ENCODE measurements around the gene SKA2.
A peak's percentile ranks its signal among the peaks of the same experiment; 100 is the strongest.
"Not testable (repeated sequence)": the region's sequence is repeated elsewhere in the genome, so short reads cannot be mapped to it uniquely, and the experiment has no call there.

SKA2 gene, protein sequence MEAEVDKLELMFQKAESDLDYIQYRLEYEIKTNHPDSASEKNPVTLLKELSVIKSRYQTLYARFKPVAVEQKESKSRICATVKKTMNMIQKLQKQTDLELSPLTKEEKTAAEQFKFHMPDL

DNA sequence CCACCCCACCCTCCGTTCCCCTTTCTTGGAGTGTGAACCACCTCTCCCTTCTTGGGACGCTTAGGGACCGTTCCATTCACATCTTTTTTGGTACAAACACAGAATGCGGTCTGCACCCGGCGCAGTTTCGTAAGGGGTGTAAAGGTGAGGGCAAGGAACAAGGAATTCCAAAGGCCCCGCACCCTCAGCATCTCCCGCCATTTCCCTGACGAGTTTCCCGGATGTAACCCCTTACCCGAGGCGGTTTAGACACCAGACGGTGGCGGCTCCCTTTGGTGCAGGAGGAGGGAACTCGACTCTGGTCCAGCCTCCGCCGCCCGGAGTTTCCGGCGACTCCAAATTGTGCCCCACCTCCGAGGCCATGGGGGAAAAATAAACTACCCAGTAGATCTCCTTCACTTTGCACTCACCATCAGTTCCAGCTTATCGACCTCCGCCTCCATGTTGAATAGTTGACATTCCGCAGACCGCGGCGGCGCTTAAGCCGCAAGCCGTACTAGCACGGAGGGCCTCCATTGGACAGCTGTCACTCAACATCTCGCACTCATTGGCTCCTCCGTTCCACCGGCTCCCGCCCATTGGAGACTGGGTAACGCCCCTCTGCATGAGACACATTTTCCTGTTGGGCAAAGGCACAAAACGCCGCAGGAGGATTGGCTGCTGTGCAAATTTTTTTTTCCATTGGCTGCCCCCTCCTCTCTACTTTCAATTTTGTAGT is at the start of gene SKA2:
Gene SKA2, minus strand, starts transcription at position 466 of the 718 bp plus-strand sequence. Its CDS starts 23 bp downstream, at position 443.
- DNase-seq (ENCODE audit: low read depth) = peak; percentile 95

DNA sequence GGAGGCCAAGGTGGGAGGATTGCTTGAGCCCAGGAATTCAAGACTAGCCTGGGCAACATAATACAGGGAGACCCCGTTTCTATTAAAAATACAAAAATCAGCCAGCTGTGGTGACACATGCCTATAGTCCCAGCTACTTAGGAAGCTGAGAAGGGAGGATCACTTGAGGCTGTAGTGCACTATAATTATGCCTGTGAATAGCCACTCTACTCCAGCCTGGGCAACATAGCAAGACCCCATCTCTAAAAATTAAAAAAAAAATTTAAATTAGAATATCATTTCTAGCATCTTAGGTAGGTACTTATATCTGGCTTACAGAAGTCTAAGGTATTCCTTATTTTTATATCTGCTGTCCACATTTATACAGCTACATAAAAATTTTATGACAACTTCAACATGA is 47.3 kb upstream of the SKA2 start:
- DNase-seq (ENCODE audit: low read depth) = no peak

DNA sequence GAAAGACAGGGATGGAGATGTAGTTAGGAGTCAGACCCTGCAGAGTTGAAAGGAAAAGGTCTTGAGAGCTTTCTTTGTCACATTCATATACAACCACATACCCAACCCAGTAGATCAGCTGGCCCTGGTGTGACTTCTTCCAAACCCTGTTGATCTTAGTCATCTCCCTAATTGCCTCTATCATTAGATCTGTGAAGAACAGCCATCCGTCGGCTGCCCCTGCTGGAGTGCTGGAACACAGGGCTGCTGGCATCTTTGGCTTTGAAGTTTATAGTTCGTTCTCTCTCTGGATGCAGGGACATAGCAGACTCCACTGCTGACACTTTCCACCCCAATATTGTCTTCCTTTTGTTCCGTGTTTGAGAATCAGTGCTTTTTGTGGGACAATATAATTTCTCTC is 44.4 kb upstream of the SKA2 start:
- no peak for DNase-seq (ENCODE audit: low read depth)

DNA sequence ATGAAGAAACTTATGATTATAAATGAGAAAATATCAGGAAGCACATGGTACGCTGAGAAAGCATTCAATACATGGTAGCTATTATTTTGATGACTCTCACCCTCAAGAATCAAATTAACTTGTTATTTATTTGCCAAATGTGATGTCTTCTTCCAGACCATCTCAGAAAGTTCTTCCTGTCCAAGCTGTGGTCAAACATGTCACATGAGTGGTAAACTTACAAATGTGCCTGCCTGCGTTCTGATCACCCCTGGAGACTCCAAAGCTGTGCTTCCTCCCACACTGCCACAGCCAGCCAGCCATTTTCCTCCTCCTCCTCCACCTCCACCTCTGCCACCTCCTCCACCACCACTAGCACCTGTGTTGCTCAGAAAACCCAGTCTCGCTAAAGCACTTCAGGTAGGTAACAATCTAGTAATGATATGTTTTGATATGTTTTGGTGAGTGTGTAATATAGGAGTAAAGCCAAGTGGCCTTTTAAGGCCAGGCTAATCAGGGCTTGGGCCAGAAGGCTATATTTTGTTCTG is 38.4 kb upstream of the SKA2 start:
- no peak for DNase-seq (ENCODE audit: low read depth)

DNA sequence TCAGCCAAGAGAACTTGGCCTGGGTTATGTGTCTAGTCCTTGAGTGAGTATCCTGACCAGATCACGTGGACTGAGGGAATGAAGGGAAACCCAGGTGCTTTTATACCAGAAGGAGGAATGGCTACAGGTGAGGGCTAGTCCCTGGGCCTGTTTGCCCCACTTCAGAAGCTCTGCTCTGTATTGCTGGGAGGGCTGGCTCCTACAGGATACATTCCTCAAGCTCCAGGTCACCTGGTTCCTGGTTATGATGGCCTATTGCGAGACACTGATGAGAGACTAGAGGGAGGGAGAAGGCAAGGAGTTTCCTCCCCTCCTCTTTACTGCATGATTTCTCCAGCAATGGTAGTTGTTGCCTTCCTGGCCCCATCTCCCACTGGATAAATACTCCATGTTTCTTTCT is 35.8 kb upstream of the SKA2 start:
- DNase-seq (ENCODE audit: low read depth) = no peak

DNA sequence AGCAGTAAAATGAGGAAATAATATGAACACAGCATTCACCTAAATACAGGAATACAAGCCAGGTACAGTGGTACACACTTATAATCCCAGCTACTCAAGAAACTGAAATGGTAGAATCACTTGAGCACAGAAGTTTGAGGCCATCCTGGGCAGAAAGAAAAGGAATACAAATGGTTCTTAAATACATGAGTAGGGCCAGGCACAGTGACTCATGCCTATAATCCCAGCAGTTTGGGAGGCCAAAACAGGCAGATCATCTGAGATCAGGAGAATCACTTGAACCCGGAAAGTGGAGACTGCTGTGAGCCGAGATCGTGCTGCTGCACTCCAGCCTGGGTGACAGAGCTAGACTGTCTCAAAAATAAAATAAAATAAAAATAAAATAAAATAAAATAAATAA is 31.9 kb upstream of the SKA2 start:
- no peak for DNase-seq (ENCODE audit: low read depth)

DNA sequence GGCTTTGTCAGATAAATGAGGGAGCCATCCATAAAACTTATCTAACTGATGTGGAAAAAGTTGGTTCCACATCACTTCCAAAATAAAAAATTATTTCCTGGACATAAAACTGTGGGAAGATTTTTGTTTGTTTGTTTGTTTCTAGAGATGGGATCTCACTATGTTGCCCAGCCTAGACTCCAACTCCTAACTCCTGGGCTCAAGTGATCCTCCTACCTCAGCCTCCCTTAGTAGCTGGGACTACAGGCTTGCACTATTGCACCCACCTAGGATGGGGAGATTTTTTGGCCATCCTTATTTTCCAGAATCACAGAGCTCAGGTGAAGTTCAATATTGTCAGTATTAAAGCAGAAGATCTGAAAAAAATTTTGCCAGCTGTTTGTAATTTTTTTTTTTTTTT is 31.0 kb upstream of the SKA2 start:
- DNase-seq (ENCODE audit: low read depth) = no peak

DNA sequence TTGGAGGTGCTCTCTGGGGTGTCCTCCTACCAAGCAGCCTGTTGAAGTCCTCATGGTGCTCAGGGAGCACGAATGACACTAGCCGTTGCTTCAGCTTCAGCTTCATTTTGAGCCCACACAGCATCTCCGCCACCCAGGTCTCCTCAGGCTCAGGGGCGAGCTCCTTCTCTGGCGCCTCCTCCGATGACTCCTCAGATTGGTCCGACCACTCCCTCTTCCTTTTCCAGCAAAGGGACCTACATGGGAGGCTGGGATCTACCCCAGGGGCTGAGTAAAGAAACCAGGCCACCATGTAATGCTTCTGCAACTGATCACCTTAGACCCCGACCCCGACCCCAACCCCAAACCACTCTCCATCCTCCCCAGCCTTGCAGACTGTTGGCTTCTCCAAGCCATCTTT is 26.5 kb upstream of the SKA2 start:
- no peak for DNase-seq (ENCODE audit: low read depth)

DNA sequence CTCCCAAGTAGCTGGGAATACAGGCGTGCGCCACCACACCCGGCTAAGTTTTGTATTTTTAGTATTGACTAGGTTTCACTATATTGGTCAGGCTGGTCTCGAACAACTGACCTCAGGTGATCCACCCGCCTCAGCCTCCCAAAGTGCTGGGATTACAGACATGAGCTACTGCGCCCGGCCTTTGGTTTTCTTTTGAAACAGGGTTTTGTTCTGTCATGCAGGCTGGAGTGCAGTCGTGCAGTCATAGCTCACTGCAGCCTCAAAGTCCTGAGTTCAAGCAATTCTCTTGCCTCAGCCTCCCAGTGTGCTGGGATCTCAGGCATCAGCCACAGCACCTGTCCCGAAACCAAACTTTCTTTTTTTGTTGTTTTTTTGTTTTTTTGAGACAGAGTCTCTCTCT is 25.6 kb upstream of the SKA2 start:
- DNase-seq (ENCODE audit: low read depth) = no peak

DNA sequence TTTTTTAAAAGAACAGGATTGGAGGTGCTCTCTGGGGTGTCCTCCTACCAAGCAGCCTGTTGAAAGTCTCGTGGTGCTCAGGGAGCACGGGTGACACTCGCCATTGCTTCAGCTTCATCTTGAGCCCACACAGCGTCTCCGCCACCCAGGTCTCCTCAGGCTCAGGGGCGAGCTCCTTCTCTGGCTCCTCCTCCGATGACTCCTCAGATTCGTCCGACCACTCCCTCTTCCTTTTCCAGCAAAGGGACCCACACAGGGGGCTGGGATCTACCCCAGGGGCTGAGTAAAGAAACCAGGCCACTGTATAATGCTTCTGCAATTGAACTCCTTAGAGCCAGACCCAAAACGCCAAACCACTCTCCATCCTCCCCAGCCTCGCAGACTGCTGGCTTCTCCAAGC is 24.6 kb upstream of the SKA2 start:
- not testable (repeated sequence) for DNase-seq (ENCODE audit: low read depth)

DNA sequence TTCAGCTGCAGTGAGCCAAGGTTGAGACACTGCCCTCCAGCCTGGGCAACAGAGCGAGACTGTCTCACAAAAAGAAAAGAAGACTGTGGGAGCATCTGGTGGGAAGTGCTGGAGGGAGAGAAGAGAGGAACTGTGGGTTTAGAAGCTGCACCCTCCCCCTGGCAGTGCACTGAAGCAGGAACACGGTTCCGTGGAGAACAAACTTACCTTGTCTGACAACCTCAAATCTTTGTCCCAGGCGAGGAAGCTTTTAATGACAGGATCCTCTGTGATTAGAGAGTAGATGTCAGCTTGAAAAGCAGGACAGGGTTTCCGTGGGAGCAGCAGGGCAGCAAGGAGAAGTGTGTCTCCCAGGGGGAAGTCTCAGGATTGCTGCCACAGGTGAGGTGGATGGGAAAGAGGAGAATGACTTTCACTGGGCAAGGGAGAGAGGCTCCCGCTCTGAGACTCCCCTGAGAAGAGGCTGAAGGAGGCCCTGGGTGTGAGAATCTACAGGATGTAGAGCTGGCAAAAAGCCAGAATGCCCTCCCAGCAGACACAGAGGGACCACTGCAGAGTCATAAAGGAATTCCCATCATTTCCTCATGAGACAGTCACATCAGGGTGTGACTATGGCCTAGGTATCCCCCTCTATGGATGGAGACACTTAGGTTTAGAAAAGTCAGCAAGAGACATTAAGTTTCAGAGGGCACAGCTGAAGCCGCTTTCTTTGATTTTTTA is 23.4 kb upstream of the SKA2 start:
- no peak for DNase-seq (ENCODE audit: low read depth)

DNA sequence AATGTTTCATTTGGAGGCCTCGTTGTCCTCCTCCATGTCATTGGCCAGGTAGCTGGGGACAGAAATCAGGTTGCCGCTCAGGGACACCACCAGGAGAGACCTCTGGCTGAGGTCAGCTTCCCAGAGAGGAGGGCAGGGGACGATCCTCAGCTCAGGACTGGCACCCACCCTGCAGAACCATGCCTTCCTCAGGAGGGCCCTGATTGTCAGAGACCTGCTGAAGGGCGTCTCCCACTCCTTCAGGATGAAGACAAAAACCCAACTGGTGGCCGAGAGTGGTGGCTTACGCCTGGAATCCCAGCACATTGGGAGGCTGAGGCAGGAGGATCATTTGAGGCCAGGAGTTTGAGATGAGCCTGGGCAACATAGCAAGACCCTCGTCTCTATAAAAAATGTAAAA is 20.1 kb upstream of the SKA2 start:
- DNase-seq (ENCODE audit: low read depth) = no peak

DNA sequence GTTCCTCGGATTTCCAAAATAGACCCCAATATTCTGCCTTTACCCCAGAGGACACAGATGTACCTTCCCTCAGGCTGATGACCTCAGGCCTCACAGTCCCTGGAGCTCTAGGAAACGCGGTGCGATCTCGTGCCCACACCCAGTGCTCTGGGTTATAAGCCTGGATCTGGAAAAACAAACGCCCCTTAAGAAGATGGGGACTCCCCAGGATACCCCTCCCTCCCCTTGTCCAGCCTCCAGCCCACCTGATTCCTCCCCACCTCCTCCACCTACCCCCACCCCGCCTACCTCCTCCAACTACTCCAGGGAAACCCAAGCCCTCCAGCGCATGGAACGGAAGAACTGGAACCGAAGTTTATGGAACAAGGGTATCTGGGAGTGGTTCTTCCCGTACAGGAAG is 19.7 kb upstream of the SKA2 start:
- DNase-seq (ENCODE audit: low read depth) = no peak

DNA sequence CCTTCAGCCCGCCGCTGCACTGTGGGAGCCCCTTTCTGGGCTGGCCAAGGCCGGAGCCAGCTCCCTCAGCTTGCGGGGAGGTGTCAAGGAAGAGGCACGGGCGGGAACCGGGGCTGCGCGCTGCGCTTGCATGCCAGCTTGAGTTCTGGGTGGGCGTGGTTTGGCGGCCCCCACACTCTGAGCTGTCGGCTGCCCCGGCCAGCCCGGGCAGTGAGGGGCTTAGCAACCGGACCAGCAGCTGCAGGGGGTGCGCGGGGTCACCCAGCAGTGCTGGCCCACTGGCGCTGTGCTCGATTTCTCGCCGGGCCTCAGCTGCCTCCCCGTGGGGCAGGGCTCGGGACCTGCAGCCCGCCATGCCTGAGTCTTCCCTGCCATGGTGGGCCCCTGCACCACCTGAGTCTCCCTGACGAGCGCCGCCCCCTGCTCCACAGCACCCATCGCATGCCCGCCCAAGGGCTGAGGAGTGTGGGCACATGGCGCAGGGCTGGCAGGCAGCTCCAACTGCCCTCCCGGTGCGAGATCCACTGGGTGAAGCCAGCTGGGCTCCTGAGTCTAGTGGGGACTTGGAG is 17.5 kb upstream of the SKA2 start:
- no peak for DNase-seq (ENCODE audit: low read depth)

DNA sequence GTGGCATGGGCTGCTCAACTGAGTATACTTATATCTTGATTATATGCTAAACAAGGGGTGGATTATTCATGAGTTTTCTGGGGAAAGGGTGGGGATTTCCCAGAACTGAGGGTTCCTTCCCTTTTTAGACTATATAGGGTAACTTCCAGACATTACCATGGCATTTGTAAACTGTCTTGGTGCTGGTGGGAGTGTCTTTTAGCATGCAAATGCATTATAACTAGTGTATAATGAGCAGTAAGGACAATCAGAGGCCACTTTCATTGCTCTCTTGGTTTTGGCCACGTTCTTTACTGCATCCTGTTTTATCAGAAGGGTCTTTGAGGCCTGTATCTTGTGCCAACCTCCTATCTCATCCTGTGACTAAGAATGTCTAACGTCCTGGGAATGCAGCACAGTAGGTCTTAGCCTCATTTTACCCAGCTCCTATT is 12.6 kb upstream of the SKA2 start:
- no peak for DNase-seq (ENCODE audit: low read depth)

DNA sequence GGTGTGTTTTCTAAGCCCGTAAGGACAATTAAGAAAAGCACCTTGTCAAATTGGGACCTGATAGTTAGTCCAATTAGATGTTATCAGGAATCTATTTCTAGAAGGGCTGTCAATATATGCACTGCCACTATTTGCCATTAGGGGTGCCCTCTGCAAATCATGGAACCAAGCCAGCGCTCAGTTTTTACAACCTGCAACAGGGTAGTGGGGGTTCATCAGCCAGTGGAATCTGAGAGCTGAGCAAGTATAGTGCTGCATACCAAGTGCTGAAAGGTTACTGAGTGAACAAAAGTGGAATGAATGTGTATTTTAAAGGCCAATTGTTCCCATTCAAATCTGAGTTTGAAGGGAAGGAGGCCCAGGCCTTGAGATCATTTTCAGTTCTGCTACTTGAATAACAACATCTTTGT is 11.0 kb upstream of the SKA2 start:
- DNase-seq (ENCODE audit: low read depth) = peak; percentile 23

DNA sequence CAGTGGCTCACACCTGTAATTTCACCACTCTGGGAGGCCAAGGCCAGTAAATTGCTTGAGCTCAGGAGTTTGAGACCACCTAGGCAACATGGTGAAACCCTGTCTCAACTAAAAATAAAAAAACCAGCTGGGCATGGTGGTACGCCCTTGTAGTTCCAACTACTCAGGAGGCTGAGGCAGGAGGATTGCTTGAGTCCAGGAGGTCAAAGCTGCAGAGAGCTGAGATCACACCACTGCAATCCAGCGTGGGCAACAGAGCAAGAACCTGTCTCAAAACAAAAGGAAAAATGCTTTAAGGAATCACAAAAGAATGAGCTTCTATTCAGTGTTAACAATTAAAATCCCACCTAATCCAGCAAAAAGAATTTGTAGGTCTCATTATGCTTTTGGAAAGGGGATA is 6.5 kb upstream of the SKA2 start:
- DNase-seq (ENCODE audit: low read depth) = no peak

DNA sequence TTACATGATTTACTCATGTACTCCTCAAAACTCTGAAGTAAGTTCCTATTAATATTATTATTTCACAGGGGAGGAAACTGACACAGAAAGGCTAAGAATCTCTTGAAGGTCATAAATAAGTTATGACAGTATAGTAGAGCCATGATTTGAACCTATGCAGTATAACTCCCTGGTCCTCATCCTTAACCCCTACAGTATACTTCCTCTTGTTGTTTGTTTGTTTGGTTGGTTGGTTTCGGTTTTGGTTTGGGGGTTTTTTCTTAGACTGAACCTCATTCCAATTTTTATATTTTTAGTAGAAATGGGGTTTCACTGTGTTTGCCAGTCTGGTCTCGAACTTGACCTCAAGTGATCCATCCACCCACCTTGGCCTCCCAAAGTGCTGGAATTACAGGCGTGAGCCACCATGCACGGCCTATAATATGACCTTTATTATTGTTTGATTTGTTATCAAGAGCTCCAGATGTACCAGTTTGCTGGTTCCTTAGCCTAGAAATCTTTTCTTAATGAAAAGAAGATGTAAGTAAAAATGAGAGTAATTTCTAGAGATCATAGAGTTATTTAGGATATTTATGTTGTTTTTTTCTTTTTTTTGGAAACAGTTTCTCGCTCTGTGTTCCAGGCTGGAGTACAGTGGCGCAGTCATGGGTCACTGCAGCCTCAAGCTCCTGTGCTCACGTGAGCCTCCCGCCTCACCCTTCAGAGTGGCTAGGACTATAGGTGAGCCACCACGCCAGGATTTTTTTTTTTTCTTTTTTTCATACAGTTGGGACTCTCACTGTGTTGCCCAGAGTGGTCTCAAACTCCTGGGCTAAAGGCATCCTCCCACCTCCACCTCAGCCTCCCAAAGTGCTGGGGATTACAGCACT is 5.4 kb upstream of the SKA2 start:
- DNase-seq (ENCODE audit: low read depth) = no peak

DNA sequence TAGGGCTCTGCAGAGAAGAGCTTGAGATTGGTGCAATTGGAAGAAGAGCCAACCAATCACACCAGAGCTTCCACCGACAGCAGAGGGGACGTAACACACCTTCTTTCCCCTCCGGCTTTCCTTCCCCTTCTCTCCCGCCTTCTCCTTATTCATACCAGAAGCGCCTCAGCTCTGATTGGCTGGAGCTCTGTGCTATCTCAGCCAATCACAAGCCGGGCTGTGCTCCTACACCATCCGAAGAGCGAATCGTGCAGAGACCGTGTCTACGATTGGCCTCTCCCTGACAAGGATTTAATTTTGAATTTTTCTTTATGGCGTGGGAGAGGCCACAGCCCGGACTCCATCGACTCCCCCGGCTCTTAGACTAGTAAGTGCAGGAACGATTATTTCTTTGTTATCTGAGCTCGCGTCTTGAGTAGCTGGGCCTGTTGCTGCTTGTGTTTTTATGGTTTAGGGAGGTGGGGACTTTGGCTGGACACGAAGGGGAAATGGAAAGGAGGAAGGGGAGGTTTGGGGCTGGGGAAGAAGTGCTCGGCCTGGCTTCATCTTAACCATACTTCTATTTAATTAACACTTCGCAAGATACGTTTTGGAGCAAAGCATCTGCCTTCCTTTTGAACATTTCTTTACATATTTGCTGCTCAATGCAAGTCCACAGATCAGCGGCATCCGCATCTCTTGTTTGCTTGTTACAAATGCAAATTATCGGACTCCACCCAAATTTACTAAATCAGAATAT is 622 bp upstream of the SKA2 start, which contains the start of gene PRR11:
Gene PRR11, plus strand, starts transcription at position 308 of the 739 bp plus-strand sequence. CDS start 14,007 bp downstream, outside the sequence.
- peak; percentile 83 for DNase-seq (ENCODE audit: low read depth)

DNA sequence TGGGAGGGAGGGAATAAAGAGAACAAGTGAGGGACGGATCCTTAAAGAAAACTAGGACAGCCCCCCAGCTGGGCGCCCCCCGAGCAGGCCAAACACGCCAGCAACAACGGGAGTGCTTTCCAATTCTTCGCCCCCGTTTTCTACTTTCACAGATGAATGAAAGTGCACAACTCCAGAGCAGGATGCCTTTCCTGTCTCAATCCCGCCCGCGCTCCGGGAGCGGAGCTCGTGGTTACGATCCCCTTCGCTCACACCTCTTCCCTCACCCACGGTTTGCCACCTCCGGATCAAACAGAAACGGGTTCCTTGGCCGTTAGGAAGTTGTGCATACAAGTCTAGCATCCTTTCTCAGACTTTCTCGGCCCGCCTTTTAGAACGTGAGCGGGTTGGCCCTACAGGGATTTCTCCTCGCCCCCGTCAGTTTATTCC is 680 bp downstream of the SKA2 start:
- DNase-seq (ENCODE audit: low read depth) = peak; percentile 6

DNA sequence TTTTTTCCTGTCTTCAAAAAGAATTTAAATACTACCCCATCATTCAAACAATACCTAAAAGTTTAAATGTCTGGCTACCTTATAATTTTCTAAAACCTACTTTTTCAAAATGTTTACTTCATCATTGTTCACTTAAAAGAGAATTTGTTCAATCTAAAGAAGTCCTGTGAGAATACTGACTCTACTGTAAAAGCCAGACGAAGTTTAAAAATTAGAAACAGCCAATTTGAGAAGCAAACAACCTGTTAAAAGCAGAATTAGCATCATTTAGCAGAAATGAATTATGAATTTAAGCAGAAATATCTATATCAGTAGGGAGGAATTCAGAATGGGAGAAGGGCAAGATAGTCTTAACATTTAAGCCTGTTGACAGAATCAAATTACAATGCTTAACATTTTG is 2.1 kb downstream of the SKA2 start:
- no peak for DNase-seq (ENCODE audit: low read depth)

All from activated T-helper 9 cell treated with anti-CD3 and anti-CD28 coated beads, Interleukin-2, amount 50 U/mL, for 16 hours (primary cell).